Measurements from ENCODE around the gene PPP1R3E. TPM values are rescaled to one million over a fixed set of nuclear protein-coding genes. Genes with fewer than 3 reads are reported as not detected.

The PPP1R3E gene
- total and polyA plus RNA-seq, 9 donors, result 6.8 to 26.4 (median 19.2) TPM

GRCh38 chr14:23294734-23295561 lies 7.7 kb downstream of the PPP1R3E start:
- TF ChIP-seq, protein P1, sequence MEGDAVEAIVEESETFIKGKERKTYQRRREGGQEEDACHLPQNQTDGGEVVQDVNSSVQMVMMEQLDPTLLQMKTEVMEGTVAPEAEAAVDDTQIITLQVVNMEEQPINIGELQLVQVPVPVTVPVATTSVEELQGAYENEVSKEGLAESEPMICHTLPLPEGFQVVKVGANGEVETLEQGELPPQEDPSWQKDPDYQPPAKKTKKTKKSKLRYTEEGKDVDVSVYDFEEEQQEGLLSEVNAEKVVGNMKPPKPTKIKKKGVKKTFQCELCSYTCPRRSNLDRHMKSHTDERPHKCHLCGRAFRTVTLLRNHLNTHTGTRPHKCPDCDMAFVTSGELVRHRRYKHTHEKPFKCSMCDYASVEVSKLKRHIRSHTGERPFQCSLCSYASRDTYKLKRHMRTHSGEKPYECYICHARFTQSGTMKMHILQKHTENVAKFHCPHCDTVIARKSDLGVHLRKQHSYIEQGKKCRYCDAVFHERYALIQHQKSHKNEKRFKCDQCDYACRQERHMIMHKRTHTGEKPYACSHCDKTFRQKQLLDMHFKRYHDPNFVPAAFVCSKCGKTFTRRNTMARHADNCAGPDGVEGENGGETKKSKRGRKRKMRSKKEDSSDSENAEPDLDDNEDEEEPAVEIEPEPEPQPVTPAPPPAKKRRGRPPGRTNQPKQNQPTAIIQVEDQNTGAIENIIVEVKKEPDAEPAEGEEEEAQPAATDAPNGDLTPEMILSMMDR (IDR thresholded peaks at IDR 0.05), result peak; percentile 56 to 65 (median 60)
- no peak for TF ChIP-seq POLR2A (IDR thresholded peaks at IDR 0.05)
- H3K27me3 ChIP-seq, result no peaks in the 10 kb centered on the region
- H3K36me3 ChIP-seq, result no peaks in the 10 kb centered on the region
- DNase-seq, result peak in 2 of 5 donors; percentile 49 to 50
- no peaks in the 10 kb centered on the region for H3K9me3 ChIP-seq
- H3K27ac ChIP-seq, result no peak overlapping the region
- 20 to 24% (median 20%) methylated on average over 24 of the region's 24 CpGs for WGBS, 3 donors
- H3K4me1 ChIP-seq (ENCODE audit: insufficient read depth), result no peaks in the 10 kb centered on the region
- no peak overlapping the region for H3K4me3 ChIP-seq
- intact Hi-C loops (cut with DNase I), result loop anchor here in 1 of 4 donors (10.0 kb wide), 1 partner anchor 170 kb away; no protein-coding TSS in a partner anchor

- H3K4me3 ChIP-seq, result peak overlapping the region; percentile 96
- 47 to 56% (median 47%) methylated on average over 6 of the region's 6 CpGs for WGBS, 3 donors
- intact Hi-C loops (cut with DNase I), result no loop called here
- peak overlapping the region; percentile 91 to 94 for H3K27ac ChIP-seq
- TF ChIP-seq, protein P1 (IDR thresholded peaks at IDR 0.05), result no peak
- TF ChIP-seq POLR2A (IDR thresholded peaks at IDR 0.05) (no peak), EP300 (IDR thresholded peaks at IDR 0.05) (no peak)
- no peaks in the 10 kb centered on the region for H3K4me1 ChIP-seq (ENCODE audit: insufficient read depth)
- no peak for DNase-seq
- H3K27me3 ChIP-seq, result no peaks in the 10 kb centered on the region
- H3K36me3 ChIP-seq, result no peaks in the 10 kb centered on the region
- no peaks in the 10 kb centered on the region for H3K9me3 ChIP-seq
Measured at GRCh38 chr14:23286902-23287479, 15.7 kb downstream of the PPP1R3E start.

GRCh38 chr14:23286020-23286901 lies 16.4 kb downstream of the PPP1R3E start, which contains the start of gene HOMEZ:
Gene HOMEZ, minus strand, starts transcription at chr14:23286132. Its CDS starts 180 bp downstream, at chr14:23285952.
- Histone ChIP-seq H3K27ac (peak within 1 kb of the TSS; percentile 91 to 94), H3K27me3 (no peaks in the 10 kb centered on the region), H3K4me3 (peak within 1 kb of the TSS; percentile 96), H3K9me3 (no peaks in the 10 kb centered on the region), H3K4me1 (ENCODE audit: insufficient read depth) (no peaks in the 10 kb centered on the region), H3K36me3 (no peaks in the 10 kb centered on the region)
- peak; percentile 99 to 100 (median 99) for DNase-seq
- intact Hi-C loops (cut with DNase I), result no loop called here
- TF ChIP-seq, protein P1 (IDR thresholded peaks at IDR 0.05), result peak in 2 of 3 donors; percentile 21 to 44
- TF ChIP-seq EP300 (IDR thresholded peaks at IDR 0.05) (no peak), POLR2A (IDR thresholded peaks at IDR 0.05) (peak; percentile 62)
- WGBS, 3 donors, result 1% methylated on average over 41 to 53 of the region's 53 CpGs

DNA sequence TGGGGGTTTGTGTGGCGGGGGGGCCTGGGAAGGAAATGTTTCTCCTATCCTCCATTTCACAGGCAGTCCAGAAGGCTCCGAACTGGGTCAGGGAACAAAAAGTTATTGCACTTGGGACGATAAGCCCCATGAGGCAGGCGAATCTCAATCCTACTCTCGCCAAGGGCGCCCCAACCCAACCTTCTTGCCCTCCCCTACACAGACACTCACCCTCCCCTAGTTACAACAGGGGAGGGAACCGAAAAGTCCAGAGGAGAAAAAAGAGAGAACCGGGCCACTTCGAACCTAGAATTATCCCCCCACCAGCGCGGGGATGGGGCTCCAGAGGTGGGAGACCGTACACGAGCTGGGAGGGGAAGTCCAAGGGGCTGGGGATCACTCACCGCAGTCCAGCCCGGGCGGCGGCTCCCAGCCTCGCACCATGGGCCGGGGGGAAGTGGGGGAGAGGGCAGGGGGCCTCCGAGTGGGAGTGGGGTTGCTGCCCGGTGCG lies 17.1 kb downstream of the PPP1R3E start:
- intact Hi-C loops (cut with DNase I), result no loop called here
- H3K4me1 ChIP-seq (ENCODE audit: insufficient read depth), result no peaks in the 10 kb centered on the region
- H3K4me3 ChIP-seq, result peak overlapping the region; percentile 96
- H3K27ac ChIP-seq, result peak overlapping the region; percentile 91 to 94
- TF ChIP-seq, protein P1 (IDR thresholded peaks at IDR 0.05), result no peak
- TF ChIP-seq EP300 (IDR thresholded peaks at IDR 0.05) (no peak), POLR2A (IDR thresholded peaks at IDR 0.05) (no peak)
- no peaks in the 10 kb centered on the region for H3K36me3 ChIP-seq
- 0 to 1% (median 1%) methylated on average over 16 to 22 of the region's 22 CpGs for WGBS, 3 donors
- no peaks in the 10 kb centered on the region for H3K27me3 ChIP-seq
- no peak for DNase-seq
- H3K9me3 ChIP-seq, result no peaks in the 10 kb centered on the region

All from ovary (tissue), 9 donors.